GM21619 (cell line): Measurements from ENCODE around the gene SLC5A3.

Source experiments
- ATAC-seq: cut with Tn5 transposase; IDR thresholded peaks from one replicate; pipeline ENCODE4 v1.9.1; 2021; ENCODE audit not compliant: unreplicated experiment

Gene SLC5A3

GRCh38 chr21:34094949-34095348, 21.6 kb downstream of the SLC5A3 start:
- ATAC-seq = no peak

GRCh38 chr21:34097442-34097841, 24.1 kb downstream of the SLC5A3 start:
- ATAC-seq = no peak

GRCh38 chr21:34100337-34100736, 27.0 kb downstream of the SLC5A3 start:
- no peak for ATAC-seq

- no peak for ATAC-seq
These were observed 27.4 kb downstream of the SLC5A3 start for GRCh38 chr21:34100790-34101189.

- no peak for ATAC-seq
These were observed 32.7 kb downstream of the SLC5A3 start for GRCh38 chr21:34105947-34106541.

GRCh38 chr21:34107606-34108005, 34.2 kb downstream of the SLC5A3 start:
- no peak for ATAC-seq

GRCh38 chr21:34109075-34109474, 35.7 kb downstream of the SLC5A3 start:
- ATAC-seq = no peak

GRCh38 chr21:34110594-34111202, 37.3 kb downstream of the SLC5A3 start:
- no peak for ATAC-seq

GRCh38 chr21:34112316-34113033, 39.1 kb downstream of the SLC5A3 start:
- no peak for ATAC-seq

- no peak for ATAC-seq
These were observed 40.5 kb downstream of the SLC5A3 start for GRCh38 chr21:34113842-34114241.

GRCh38 chr21:34115160-34115559, 41.8 kb downstream of the SLC5A3 start:
- ATAC-seq = no peak

- ATAC-seq = no peak
These were observed 43.2 kb downstream of the SLC5A3 start for GRCh38 chr21:34116569-34116968.

GRCh38 chr21:34120867-34121266, 47.5 kb downstream of the SLC5A3 start:
- no peak for ATAC-seq

GRCh38 chr21:34122047-34122446, 48.7 kb downstream of the SLC5A3 start:
- no peak for ATAC-seq
